GM21786 (cell line): ENCODE data around the gene TREM2.
"Not testable (repeated sequence)": the region's sequence is repeated elsewhere in the genome, so short reads cannot be mapped to it uniquely, and the experiment has no call there.

ENCODE experiments used
- ATAC-seq: cut with Tn5 transposase; IDR thresholded peaks from one replicate; pipeline ENCODE4 v1.9.1; 2021; ENCODE audit not compliant: unreplicated experiment

Gene TREM2

GRCh38 chr6:41156001-41156400 lies 6.9 kb downstream of the TREM2 start:
- ATAC-seq: no peak

GRCh38 chr6:41155132-41155805 lies 7.6 kb downstream of the TREM2 start:
- ATAC-seq: no peak

- ATAC-seq: no peak
These were observed 8.8 kb downstream of the TREM2 start, which contains the start of gene TREML1 for GRCh38 chr6:41153992-41154625. TSS of gene TREML1 (minus strand) at chr6:41154347. CDS start at chr6:41154288, 59 bp downstream.

GRCh38 chr6:41153451-41153850 lies 9.5 kb downstream of the TREM2 start:
- no peak for ATAC-seq

GRCh38 chr6:41150671-41151070 lies 12.2 kb downstream of the TREM2 start:
- ATAC-seq: no peak

GRCh38 chr6:41147917-41148316 lies 15.0 kb downstream of the TREM2 start:
- no peak for ATAC-seq

GRCh38 chr6:41136911-41137310 lies 26.0 kb downstream of the TREM2 start:
- no peak for ATAC-seq

GRCh38 chr6:41135062-41135832 lies 27.7 kb downstream of the TREM2 start:
- no peak for ATAC-seq

- ATAC-seq: no peak
These were observed 30.7 kb downstream of the TREM2 start for GRCh38 chr6:41132254-41132653.

GRCh38 chr6:41125282-41125681 lies 37.6 kb downstream of the TREM2 start:
- no peak for ATAC-seq

GRCh38 chr6:41122918-41123317 lies 40.0 kb downstream of the TREM2 start:
- no peak for ATAC-seq

- ATAC-seq: no peak
These were observed 40.5 kb downstream of the TREM2 start for GRCh38 chr6:41122373-41122772.

- ATAC-seq: no peak
These were observed 42.9 kb downstream of the TREM2 start for GRCh38 chr6:41120058-41120457.

- ATAC-seq: no peak
These were observed 43.4 kb downstream of the TREM2 start for GRCh38 chr6:41119508-41119907.

GRCh38 chr6:41115027-41115426 lies 47.9 kb downstream of the TREM2 start:
- not testable (repeated sequence) for ATAC-seq

GRCh38 chr6:41111017-41111416 lies 51.9 kb downstream of the TREM2 start:
- ATAC-seq: no peak
